Measurements from ENCODE around the gene FMN1. TPM values are rescaled to one million over a fixed set of nuclear protein-coding genes. Genes with fewer than 3 reads are reported as not detected.

Gene FMN1
- total RNA-seq, 1 experiment from 2014 or later, result 3.9 TPM

GRCh38 chr15:33045066-33045810 lies 149.3 kb downstream of the FMN1 start:
- H3K27ac ChIP-seq (ENCODE audit: low read length), result no peak overlapping the region
- POLR2A ChIA-PET, result no interaction called here
- DNase-seq (ENCODE audit: low read depth, low spot score) (no peak), ATAC-seq (no peak)
- in situ Hi-C loops (cut with HindIII; ENCODE audit: low pct_unique_long_range_greater_than_20kb, low sequenced_read_pairs), result no loop called here
- H3K27me3 ChIP-seq (ENCODE audit: control insufficient read depth, insufficient read depth, low read length), result no peaks in the 10 kb centered on the region
- no peaks in the 10 kb centered on the region for H3K4me1 ChIP-seq (ENCODE audit: control insufficient read depth, insufficient read depth, low read length)
- TF ChIP-seq SIN3A (IDR thresholded peaks at IDR 0.05; ENCODE audit: borderline replicate concordance, insufficient read depth, low read depth, low read length) (no peak), CTCF (IDR thresholded peaks at IDR 0.05) (no peak), POLR2AphosphoS5 (IDR thresholded peaks at IDR 0.05; ENCODE audit: low read depth, low read length) (no peak), TCF7L2 (IDR thresholded peaks at IDR 0.05; ENCODE audit: low read depth, low read length) (no peak), REST (IDR thresholded peaks at IDR 0.05; ENCODE audit: insufficient read depth in 1 of 2, low read depth in 2 of 2, low read length in 1 of 2) (no peak)
- H3K36me3 ChIP-seq (ENCODE audit: control insufficient read depth, insufficient read depth, low read length), result no peaks in the 10 kb centered on the region
- CTCF ChIA-PET, result no interaction called here
- peaks cover 19% of the 10 kb centered on the region; the same call in 1 of the 2 replicates for H3K9me3 ChIP-seq (ENCODE audit: control insufficient read depth, insufficient read depth, low read depth, low read length)
- BruUV-seq (replicated peaks), result no TSS peak
- no peak overlapping the region for H3K4me3 ChIP-seq (ENCODE audit: low read depth in 2 of 2, low read length in 2 of 2)
- intact Hi-C loops (cut with micrococcal nuclease; ENCODE audit: unreplicated experiment), result no loop called here

GRCh38 chr15:33044598-33044997 lies 149.9 kb downstream of the FMN1 start:
- ChIA-PET POLR2A (no interaction called here), CTCF (no interaction called here)

GRCh38 chr15:33043636-33044035 lies 150.9 kb downstream of the FMN1 start:
- ChIA-PET CTCF (no interaction called here), POLR2A (no interaction called here)
- DNase-seq (ENCODE audit: low read depth, low spot score), result no peak
- intact Hi-C loops (cut with micrococcal nuclease; ENCODE audit: unreplicated experiment) (no loop called here), in situ Hi-C loops (cut with HindIII; ENCODE audit: low pct_unique_long_range_greater_than_20kb, low sequenced_read_pairs) (no loop called here)
- Histone ChIP-seq H3K36me3 (ENCODE audit: control insufficient read depth, insufficient read depth, low read length) (no peaks in the 10 kb centered on the region), H3K4me1 (ENCODE audit: control insufficient read depth, insufficient read depth, low read length) (no peaks in the 10 kb centered on the region), H3K9me3 (ENCODE audit: control insufficient read depth, insufficient read depth, low read depth, low read length) (peaks cover 7% of the 10 kb centered on the region; the same call in 1 of the 2 replicates), H3K27me3 (ENCODE audit: control insufficient read depth, insufficient read depth, low read length) (no peaks in the 10 kb centered on the region), H3K4me3 (ENCODE audit: low read depth in 2 of 2, low read length in 2 of 2) (no peak overlapping the region), H3K27ac (ENCODE audit: low read length) (no peak overlapping the region)
- no peak for ATAC-seq
- no peak for TF ChIP-seq TCF7L2 (IDR thresholded peaks at IDR 0.05; ENCODE audit: low read depth, low read length)
- no peak for TF ChIP-seq REST (IDR thresholded peaks at IDR 0.05; ENCODE audit: insufficient read depth in 1 of 2, low read depth in 2 of 2, low read length in 1 of 2)
- TF ChIP-seq POLR2AphosphoS5 (IDR thresholded peaks at IDR 0.05; ENCODE audit: low read depth, low read length), result no peak
- no peak for TF ChIP-seq CTCF (IDR thresholded peaks at IDR 0.05)
- no peak for TF ChIP-seq SIN3A (IDR thresholded peaks at IDR 0.05; ENCODE audit: borderline replicate concordance, insufficient read depth, low read depth, low read length)
- BruUV-seq (replicated peaks), result no TSS peak

More at GRCh38 chr15:33044598-33044997, 149.9 kb downstream of the FMN1 start:
- no peak for DNase-seq (ENCODE audit: low read depth, low spot score)
- BruUV-seq (replicated peaks), result no TSS peak
- Histone ChIP-seq H3K4me1 (ENCODE audit: control insufficient read depth, insufficient read depth, low read length) (no peaks in the 10 kb centered on the region), H3K9me3 (ENCODE audit: control insufficient read depth, insufficient read depth, low read depth, low read length) (peaks cover 16% of the 10 kb centered on the region; the same call in 1 of the 2 replicates), H3K27me3 (ENCODE audit: control insufficient read depth, insufficient read depth, low read length) (no peaks in the 10 kb centered on the region), H3K27ac (ENCODE audit: low read length) (no peak overlapping the region), H3K36me3 (ENCODE audit: control insufficient read depth, insufficient read depth, low read length) (no peaks in the 10 kb centered on the region), H3K4me3 (ENCODE audit: low read depth in 2 of 2, low read length in 2 of 2) (no peak overlapping the region)
- ATAC-seq, result no peak
- in situ Hi-C loops (cut with HindIII; ENCODE audit: low pct_unique_long_range_greater_than_20kb, low sequenced_read_pairs) (no loop called here), intact Hi-C loops (cut with micrococcal nuclease; ENCODE audit: unreplicated experiment) (no loop called here)
- no peak for TF ChIP-seq SIN3A (IDR thresholded peaks at IDR 0.05; ENCODE audit: borderline replicate concordance, insufficient read depth, low read depth, low read length)
